KMS-11 (cell line): ENCODE results near the gene STRA6.

Experiments used
- H2AFZ ChIP-seq: fragments of 200-600 bp; sonication (generic); 2 replicates; pipeline ENCODE4 v1.6.1; 2016; ENCODE audit warnings: antibody characterized with exemption, mixed run types, low read depth
- H3K27ac ChIP-seq: fragments of 200-600 bp; sonication (generic); 2 replicates; pipeline ENCODE4 v1.6.1; 2016; ENCODE audit warnings: mild to moderate bottlenecking, mixed run types
- H3K27me3 ChIP-seq: fragments of 200-600 bp; sonication (generic); 2 replicates; pipeline ENCODE4 v1.6.1; 2017; ENCODE audit warnings: mild to moderate bottlenecking, low read depth, mixed run types, moderate library complexity; ENCODE audit not compliant: insufficient read depth
- H3K36me3 ChIP-seq: fragments of 200-600 bp; sonication (generic); 2 replicates; pipeline ENCODE4 v1.6.1; 2017; ENCODE audit warnings: mild to moderate bottlenecking, mixed run types; ENCODE audit not compliant: insufficient read depth
- H3K4me1 ChIP-seq: fragments of 200-600 bp; sonication (generic); 2 replicates; pipeline ENCODE4 v1.6.1; 2016; ENCODE audit warnings: mild to moderate bottlenecking, low read depth, mixed run types; ENCODE audit not compliant: poor library complexity, severe bottlenecking
- H3K4me2 ChIP-seq: fragments of 200-600 bp; sonication (generic); 2 replicates; pipeline ENCODE4 v1.7.0; 2016; ENCODE audit warnings: mild to moderate bottlenecking, mixed run types
- H3K4me3 ChIP-seq: fragments of 200-600 bp; sonication (generic); IDR thresholded peaks from 2 replicates; pipeline ENCODE4 v1.6.1; 2017; ENCODE audit warnings: low read depth, low read length, mixed read lengths; ENCODE audit not compliant: insufficient read depth
- H3K79me2 ChIP-seq: fragments of 200-600 bp; sonication (generic); 2 replicates; pipeline ENCODE4 v1.6.1; 2016; ENCODE audit warnings: low read depth, mixed run types; ENCODE audit not compliant: insufficient read depth
- H3K9ac ChIP-seq: fragments of 200-600 bp; sonication (generic); 2 replicates; pipeline ENCODE4 v1.6.1; 2016; ENCODE audit warnings: mild to moderate bottlenecking, mixed run types
- H4K20me1 ChIP-seq: fragments of 200-600 bp; sonication (generic); 2 replicates; pipeline ENCODE4 v1.6.1; 2016; ENCODE audit warnings: mild to moderate bottlenecking, mixed run types; ENCODE audit not compliant: insufficient read depth
- TF ChIP-seq, protein P1 (sequence below): fragments of 200-600 bp; sonication (generic); conservative IDR thresholded peaks from 2 replicates; pipeline ENCODE4 v1.6.1; 2017; ENCODE audit warnings: low read depth, mild to moderate bottlenecking, antibody characterized with exemption, low read length, moderate library complexity, mixed read lengths

Gene STRA6

DNA sequence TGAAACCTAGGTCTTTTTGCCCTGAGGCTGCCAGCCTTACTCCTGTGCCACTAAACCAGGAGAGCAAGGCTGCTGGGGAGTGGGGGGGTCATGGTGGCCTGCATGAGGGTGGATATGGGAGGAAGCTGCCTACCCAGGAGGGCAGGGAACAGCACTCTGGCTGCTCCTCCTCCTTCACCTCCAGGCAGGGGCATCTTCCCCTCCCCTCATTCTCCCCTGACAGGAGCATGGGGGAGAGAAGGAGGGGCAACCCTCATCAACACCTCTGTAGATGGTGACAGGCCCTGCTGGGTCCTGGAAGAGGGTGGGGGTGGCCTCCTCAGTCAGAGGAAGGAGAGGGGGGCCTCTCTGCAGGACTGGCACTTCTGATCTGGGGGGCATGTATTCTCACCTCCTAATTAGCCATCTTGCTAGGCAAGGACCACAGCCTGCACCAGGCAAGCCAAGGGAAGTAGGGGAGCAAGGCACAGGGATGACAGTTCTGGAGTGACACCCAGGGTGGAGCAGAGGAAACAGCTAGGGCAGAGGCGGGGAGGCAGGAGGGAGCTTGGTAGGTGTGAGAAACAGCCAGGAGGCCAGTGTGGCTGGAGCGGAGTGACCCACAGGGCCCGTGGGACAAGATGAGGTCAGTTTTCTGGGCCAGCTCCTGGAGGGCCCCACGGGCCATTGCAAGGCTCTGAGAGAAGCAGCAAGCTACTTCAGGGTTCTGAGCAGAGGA, 38.5 kb upstream of the STRA6 start:
- H3K4me1 ChIP-seq = no peaks in the 10 kb centered on the region
- H3K27me3 ChIP-seq = peaks cover 59% of the 10 kb centered on the region
- H3K36me3 ChIP-seq = no peaks in the 10 kb centered on the region
- no peak overlapping the region for H3K4me3 ChIP-seq
- no peak overlapping the region for H3K4me2 ChIP-seq
- no peaks in the 10 kb centered on the region for H4K20me1 ChIP-seq
- no peak overlapping the region for H3K9ac ChIP-seq
- TF ChIP-seq, protein P1, sequence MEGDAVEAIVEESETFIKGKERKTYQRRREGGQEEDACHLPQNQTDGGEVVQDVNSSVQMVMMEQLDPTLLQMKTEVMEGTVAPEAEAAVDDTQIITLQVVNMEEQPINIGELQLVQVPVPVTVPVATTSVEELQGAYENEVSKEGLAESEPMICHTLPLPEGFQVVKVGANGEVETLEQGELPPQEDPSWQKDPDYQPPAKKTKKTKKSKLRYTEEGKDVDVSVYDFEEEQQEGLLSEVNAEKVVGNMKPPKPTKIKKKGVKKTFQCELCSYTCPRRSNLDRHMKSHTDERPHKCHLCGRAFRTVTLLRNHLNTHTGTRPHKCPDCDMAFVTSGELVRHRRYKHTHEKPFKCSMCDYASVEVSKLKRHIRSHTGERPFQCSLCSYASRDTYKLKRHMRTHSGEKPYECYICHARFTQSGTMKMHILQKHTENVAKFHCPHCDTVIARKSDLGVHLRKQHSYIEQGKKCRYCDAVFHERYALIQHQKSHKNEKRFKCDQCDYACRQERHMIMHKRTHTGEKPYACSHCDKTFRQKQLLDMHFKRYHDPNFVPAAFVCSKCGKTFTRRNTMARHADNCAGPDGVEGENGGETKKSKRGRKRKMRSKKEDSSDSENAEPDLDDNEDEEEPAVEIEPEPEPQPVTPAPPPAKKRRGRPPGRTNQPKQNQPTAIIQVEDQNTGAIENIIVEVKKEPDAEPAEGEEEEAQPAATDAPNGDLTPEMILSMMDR = no peak
- H2AFZ ChIP-seq = no peak overlapping the region
- H3K79me2 ChIP-seq = no peaks in the 10 kb centered on the region
- no peak overlapping the region for H3K27ac ChIP-seq

DNA sequence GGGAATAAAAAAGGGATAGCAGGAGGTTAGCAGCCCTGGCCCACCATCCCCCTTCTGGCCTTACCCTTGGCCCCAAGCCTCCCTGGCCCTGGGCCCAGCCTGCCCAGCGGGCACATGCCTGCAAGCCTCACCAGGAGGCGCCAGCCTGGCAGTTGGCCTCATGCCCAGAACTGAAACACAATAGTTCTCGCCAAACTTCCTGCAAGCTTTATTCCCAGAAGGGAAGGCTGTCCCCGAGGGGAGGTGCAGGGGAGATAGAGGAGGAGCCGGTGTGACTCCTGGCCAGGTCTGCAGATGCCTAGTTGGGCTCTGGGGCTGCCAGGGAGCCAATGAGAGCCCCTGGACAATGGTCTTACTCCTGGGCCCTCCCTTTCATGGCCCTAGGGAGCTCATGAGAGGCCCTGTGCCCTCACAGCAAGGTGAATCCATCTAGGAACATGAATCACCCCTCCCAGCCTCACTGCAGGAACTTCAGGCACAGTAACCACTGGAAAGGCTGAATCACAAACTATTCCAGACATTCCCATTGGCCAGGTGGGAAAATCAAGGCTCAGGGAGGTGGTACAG, 37.5 kb upstream of the STRA6 start:
- no peak overlapping the region for H3K4me2 ChIP-seq
- no peaks in the 10 kb centered on the region for H4K20me1 ChIP-seq
- H3K4me1 ChIP-seq = no peaks in the 10 kb centered on the region
- peaks cover 69% of the 10 kb centered on the region for H3K27me3 ChIP-seq
- TF ChIP-seq, protein P1 = no peak
- no peaks in the 10 kb centered on the region for H3K79me2 ChIP-seq
- no peak overlapping the region for H3K27ac ChIP-seq
- H3K36me3 ChIP-seq = no peaks in the 10 kb centered on the region
- H3K4me3 ChIP-seq = no peak overlapping the region
- H2AFZ ChIP-seq = no peak overlapping the region
- H3K9ac ChIP-seq = no peak overlapping the region

DNA sequence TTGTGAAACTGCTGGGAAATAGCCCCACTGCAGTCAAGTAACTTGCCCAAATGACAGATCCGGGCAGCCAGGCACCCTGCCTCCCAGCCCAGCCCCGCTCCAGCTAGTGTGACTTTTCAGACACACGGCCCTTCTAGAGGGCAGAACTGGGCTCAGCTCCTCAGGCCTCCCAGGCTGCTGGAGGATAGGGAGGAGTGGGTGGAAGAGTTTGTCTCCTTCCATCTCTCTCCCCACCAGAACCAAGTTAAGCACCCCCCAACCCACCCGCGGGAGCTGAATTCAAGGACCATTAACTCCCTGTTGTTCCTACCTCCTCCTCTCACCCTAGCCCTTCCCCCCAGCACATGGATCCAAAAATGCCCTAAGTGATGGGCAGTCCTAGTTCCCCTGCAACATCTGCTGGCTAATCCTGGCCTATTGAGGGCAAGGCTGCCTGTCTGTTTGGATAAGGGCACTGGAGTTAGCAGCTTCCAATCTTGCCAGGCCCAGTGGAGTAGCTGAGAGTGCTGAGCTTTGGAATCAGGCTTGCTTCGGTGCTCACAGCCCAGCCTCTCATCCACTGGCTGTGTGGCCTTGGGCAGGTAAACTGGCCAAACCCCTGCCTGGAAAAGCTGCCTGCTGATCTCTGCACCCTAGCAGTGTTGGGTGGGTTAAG, 36.6 kb upstream of the STRA6 start:
- Histone ChIP-seq H3K4me1 (no peaks in the 10 kb centered on the region), H3K79me2 (no peaks in the 10 kb centered on the region), H3K9ac (no peak overlapping the region), H3K36me3 (no peaks in the 10 kb centered on the region), H3K27ac (no peak overlapping the region), H3K27me3 (peaks cover 76% of the 10 kb centered on the region), H2AFZ (no peak overlapping the region), H3K4me2 (no peak overlapping the region), H3K4me3 (no peak overlapping the region), H4K20me1 (no peaks in the 10 kb centered on the region)
- TF ChIP-seq, protein P1 = no peak

DNA sequence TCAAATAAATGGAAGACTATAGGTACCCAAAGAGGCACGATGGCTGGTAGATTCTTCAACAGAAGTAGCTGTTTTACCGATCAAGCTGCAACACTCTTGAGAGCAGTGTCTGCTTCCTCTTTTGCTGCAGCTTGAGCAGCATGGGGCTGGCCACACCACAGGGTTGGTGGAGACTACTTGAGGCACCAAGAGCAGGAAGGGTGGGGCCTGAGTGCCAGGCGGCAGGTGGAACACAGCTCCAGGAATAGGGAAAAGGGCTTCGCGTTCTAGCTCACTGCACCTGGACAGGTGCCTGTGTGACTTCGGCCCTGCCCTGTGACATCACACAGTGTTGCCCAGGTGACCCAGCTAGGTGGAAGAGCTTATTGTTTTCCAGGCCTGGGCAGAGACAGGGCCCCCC, 33.4 kb upstream of the STRA6 start, which contains the start of gene CCDC33:
Gene CCDC33 (plus strand): TSS at position 365 of the 400 bp plus-strand sequence. CDS start 394 bp downstream, outside the sequence.
- H3K79me2 ChIP-seq = no peaks in the 10 kb centered on the region
- H2AFZ ChIP-seq = no peak within 1 kb of the TSS
- H3K27me3 ChIP-seq = peaks cover 81% of the 10 kb centered on the region
- H3K4me3 ChIP-seq = no peak within 1 kb of the TSS
- TF ChIP-seq, protein P1 = no peak
- H3K27ac ChIP-seq = no peak within 1 kb of the TSS
- H4K20me1 ChIP-seq = no peaks in the 10 kb centered on the region
- H3K36me3 ChIP-seq = no peaks in the 10 kb centered on the region
- no peak within 1 kb of the TSS for H3K4me2 ChIP-seq
- H3K4me1 ChIP-seq = no peaks in the 10 kb centered on the region
- no peak within 1 kb of the TSS for H3K9ac ChIP-seq
